AG09319 (cell line): ENCODE measurements around the gene NOSIP.
A peak's percentile ranks its signal among the peaks of the same experiment; 100 is the strongest.

Experiments used
- DNase-seq: peaks from one replicate; pipeline ENCODE4 v3.0.0-alpha.2; 2010; ENCODE audit warnings: low read depth; ENCODE audit errors: extremely low read depth
- CTCF ChIP-seq: IDR thresholded peaks from 2 replicates; pipeline ENCODE4 v1.5.1; 2011; ENCODE audit warnings: low read depth, mild to moderate bottlenecking, inconsistent platforms, low read length, moderate library complexity

NOSIP gene

GRCh38 chr19:49594157-49594992 is 14.0 kb upstream of the NOSIP start:
- TF ChIP-seq CTCF, result no peak
- DNase-seq, result no peak

- no peak for TF ChIP-seq CTCF
- peak; percentile 67 for DNase-seq
Measured at GRCh38 chr19:49593233-49594113, 13.1 kb upstream of the NOSIP start.

- no peak for TF ChIP-seq CTCF
- DNase-seq, result no peak
Measured at GRCh38 chr19:49592486-49593232, 12.3 kb upstream of the NOSIP start.

GRCh38 chr19:49591731-49592485 is 11.6 kb upstream of the NOSIP start:
- DNase-seq, result no peak
- no peak for TF ChIP-seq CTCF

GRCh38 chr19:49590971-49591730 is 10.8 kb upstream of the NOSIP start, which contains the start of gene PRR12:
Gene PRR12, plus strand, starts transcription at chr19:49591182. Its CDS starts 473 bp downstream, at chr19:49591655.
- DNase-seq, result no peak
- TF ChIP-seq CTCF, result no peak
